GM18505 (cell line): ENCODE results near the gene DHX15.

Source experiments
- ATAC-seq: cut with Tn5 transposase; IDR thresholded peaks from one replicate; pipeline ENCODE4 v1.9.1; 2021; ENCODE audit not compliant: unreplicated experiment
- POLR2A ChIP-seq: IDR thresholded peaks from 4 replicates; pipeline ENCODE4 v1.6.1; 2011; ENCODE audit warnings: borderline replicate concordance; ENCODE audit not compliant: insufficient read depth, insufficient read length; ENCODE audit errors: extremely low read depth

DHX15 gene

GRCh38 chr4:24598025-24598424 is 13.7 kb upstream of the DHX15 start:
- ATAC-seq, result no peak
- TF ChIP-seq POLR2A, result no peak

DNA sequence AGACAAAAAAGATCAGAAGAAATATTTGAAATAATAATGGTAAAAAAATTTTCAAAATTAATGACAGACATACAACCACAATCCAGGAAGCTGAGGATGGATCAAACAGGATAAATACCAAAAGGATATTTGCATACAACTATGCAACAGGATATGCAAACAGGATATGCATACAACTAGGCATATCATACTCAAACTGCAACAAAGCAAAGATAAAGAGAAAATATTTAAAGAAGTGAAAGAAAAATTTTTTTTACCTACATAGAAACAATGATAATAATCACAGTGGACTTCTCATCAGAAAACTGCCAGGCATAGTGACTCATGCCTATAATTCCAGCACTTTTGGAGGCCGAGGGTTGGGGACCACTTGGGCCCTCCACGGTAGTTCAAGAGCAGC is 11.3 kb upstream of the DHX15 start:
- TF ChIP-seq POLR2A, result no peak
- ATAC-seq, result no peak

GRCh38 chr4:24594887-24595286 is 10.5 kb upstream of the DHX15 start:
- TF ChIP-seq POLR2A, result no peak
- ATAC-seq, result no peak

DNA sequence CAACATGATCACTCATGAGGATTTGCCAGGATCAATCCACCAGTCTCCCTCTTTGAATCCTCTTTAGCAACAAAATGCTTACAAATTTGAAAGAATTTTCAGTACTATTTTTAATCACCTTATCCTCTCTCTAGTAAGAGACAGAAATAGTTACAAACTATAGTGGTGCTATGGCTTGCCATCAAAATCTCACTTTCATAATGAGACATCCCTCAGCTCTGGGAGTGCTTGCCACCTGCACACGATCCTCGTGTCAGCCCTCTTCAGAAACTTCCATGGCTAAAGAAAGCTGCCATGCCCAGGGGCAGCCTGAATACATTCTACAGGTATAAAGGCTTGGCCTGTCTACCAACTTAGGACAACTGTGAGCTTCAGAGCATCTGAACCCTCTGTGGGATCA is 5.1 kb upstream of the DHX15 start:
- no peak for TF ChIP-seq POLR2A
- ATAC-seq, result peak; percentile 56

- TF ChIP-seq POLR2A, result no peak
- no peak for ATAC-seq
These were observed 4.0 kb upstream of the DHX15 start for GRCh38 chr4:24588216-24588954.

GRCh38 chr4:24583451-24584210 is 723 bp downstream of the DHX15 start:
- TF ChIP-seq POLR2A, result no peak
- peak; percentile 23 for ATAC-seq

DNA sequence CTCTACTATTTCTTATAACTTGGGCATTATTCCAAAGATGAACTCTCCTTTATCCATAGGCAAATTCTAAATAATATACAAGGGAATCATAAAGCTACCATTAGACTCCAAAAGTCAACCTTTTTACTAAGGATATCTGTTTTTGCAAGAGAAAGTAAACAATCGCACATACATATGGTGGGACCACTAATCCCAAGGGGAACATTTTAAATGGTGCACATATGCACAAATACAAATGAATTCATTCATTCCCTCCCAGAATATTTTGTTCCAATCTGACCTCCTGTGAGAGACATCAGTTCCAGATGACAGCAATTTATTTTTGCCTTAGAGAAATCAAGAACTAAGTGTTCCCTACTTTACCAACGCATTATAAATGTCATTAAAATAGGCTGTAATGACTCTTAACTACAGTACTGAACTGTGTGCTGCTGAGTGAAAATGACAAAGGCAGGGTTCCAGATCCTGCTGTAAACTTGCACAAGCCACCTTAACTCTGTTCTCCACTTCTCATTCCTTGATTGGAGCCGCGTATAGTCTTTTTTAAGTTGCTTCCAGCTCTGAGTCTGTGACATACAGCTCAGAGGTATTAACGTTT is 2.0 kb downstream of the DHX15 start:
- no peak for TF ChIP-seq POLR2A
- no peak for ATAC-seq

GRCh38 chr4:24578364-24578763 is 6.0 kb downstream of the DHX15 start:
- ATAC-seq, result no peak
- TF ChIP-seq POLR2A, result no peak

- TF ChIP-seq POLR2A, result no peak
These were observed 8.1 kb downstream of the DHX15 start for GRCh38 chr4:24576276-24576675.

GRCh38 chr4:24574236-24574635 is 10.1 kb downstream of the DHX15 start:
- TF ChIP-seq POLR2A, result no peak
- no peak for ATAC-seq

More at GRCh38 chr4:24576276-24576675, 8.1 kb downstream of the DHX15 start:
- ATAC-seq, result no peak

DNA sequence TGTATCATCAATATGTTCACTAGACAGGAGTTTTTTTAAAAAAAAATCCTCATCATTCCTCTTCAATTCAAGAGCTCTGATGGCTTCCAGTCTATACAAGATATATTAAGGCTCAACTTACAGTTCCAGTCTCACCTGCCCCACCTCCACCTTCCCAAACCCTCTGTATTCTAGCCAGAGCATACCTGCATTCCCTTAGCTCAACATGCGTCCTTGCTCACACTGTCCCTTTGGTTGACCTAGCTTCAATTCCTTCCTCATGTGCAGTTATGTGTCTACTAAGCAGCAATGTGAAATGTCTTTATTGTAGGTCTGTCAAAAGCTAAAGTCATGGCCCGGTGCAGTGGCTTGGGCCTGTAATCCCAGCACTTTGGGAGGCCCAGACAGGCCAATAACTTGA is 10.8 kb downstream of the DHX15 start:
- ATAC-seq, result no peak
- no peak for TF ChIP-seq POLR2A

GRCh38 chr4:24570574-24571236 is 13.6 kb downstream of the DHX15 start:
- no peak for TF ChIP-seq POLR2A
- ATAC-seq, result no peak

- ATAC-seq, result no peak
These were observed 14.2 kb downstream of the DHX15 start for GRCh38 chr4:24570172-24570571.

More at GRCh38 chr4:24570172-24570571, 14.2 kb downstream of the DHX15 start:
- no peak for TF ChIP-seq POLR2A
